HUES48 (cell line): ENCODE data around the gene ACOX3.
"Not testable (repeated sequence)": the region's sequence is repeated elsewhere in the genome, so short reads cannot be mapped to it uniquely, and the experiment has no call there.

Source experiments
- H3K27ac ChIP-seq: one replicate; pipeline ENCODE4 v1.7.0; 2013; ENCODE audit warnings: low read depth, low read length, inconsistent platforms
- H3K27me3 ChIP-seq: 2 replicates; pipeline ENCODE4 v1.6.1; 2013; ENCODE audit warnings: mild to moderate bottlenecking, low read length; ENCODE audit not compliant: control insufficient read depth, insufficient read depth
- H3K36me3 ChIP-seq: 2 replicates; pipeline ENCODE4 v1.6.1; 2013; ENCODE audit warnings: low read length; ENCODE audit not compliant: control insufficient read depth, insufficient read depth
- H3K4me1 ChIP-seq: 2 replicates; pipeline ENCODE4 v1.6.1; 2013; ENCODE audit warnings: mild to moderate bottlenecking, low read length; ENCODE audit not compliant: control insufficient read depth, insufficient read depth
- H3K4me3 ChIP-seq: 2 replicates; pipeline ENCODE4 v1.5.1; 2013; ENCODE audit warnings: mild to moderate bottlenecking, low read depth, low read length
- H3K9ac ChIP-seq: 2 replicates; pipeline ENCODE4 v1.6.1; 2013; ENCODE audit warnings: mild to moderate bottlenecking, low read depth, low read length, moderate library complexity
- H3K9me3 ChIP-seq: 2 replicates; pipeline ENCODE4 v1.6.1; 2013; ENCODE audit warnings: low read length; ENCODE audit not compliant: control insufficient read depth, insufficient read depth

Gene ACOX3

DNA sequence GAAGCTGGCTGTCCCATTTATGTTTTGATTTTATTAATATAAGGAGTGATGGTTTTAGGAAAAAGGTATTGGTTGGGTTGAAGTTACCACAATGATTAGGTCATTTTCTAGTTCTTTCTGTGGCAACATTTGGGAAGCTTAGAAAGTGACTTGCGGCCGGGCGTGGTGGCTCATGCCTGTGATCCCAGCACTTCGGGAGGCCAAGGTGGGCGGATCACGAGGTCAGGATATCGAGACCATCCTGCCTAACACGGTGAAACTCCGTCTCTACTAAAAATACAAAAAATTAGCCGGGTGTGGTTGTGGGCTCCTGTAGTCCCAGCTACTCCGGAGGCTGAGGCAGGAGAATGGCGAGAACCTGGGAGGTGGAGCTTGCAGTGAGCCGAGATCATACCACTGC, 54.4 kb downstream of the ACOX3 start:
- not testable (repeated sequence) for H3K27ac ChIP-seq, H3K9ac ChIP-seq, H3K4me1 ChIP-seq, H3K4me3 ChIP-seq, H3K36me3 ChIP-seq, H3K27me3 ChIP-seq, H3K9me3 ChIP-seq

DNA sequence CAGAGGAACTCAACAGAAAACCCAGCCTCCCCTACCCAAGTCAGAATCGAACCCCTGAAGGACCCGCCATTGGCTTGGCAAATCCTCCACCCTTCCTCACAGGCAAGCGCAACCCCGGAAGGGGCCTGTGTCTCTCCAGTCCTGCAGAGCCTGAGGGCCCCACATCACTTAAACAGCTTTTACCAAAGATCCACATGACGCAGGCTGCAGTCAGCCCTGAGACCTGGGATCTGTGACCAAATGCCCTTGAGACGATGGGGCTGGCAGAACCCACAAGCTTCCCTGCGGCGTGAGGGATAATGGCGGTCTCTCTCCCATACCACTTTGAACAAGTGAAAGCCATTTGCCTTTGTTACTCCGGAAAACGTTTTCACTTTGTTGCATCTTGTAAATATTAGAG, 54.9 kb downstream of the ACOX3 start:
- Histone ChIP-seq H3K36me3 (no peaks in the 10 kb centered on the region), H3K9ac (no peak overlapping the region), H3K9me3 (no peaks in the 10 kb centered on the region), H3K4me1 (no peaks in the 10 kb centered on the region), H3K27me3 (no peaks in the 10 kb centered on the region), H3K27ac (no peak overlapping the region), H3K4me3 (no peak overlapping the region)

DNA sequence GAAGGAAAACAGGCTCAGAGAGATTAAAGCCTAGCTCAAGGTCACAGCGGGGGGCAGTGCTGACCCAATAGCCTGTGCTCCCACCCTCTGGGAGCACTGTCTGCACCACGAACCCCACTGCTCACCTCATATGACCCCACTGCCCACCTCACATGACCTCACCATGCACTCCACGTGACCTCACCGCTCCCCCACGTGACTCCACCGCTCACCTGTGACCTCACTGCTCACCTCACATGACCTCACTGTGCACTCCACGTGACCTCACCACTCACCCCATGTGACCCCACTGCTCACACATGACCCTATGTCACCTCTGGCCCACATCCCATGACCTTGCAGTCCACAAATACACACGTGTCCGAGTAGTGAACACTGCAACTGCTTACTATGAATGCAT, 55.4 kb downstream of the ACOX3 start:
- no peak overlapping the region for H3K4me3 ChIP-seq
- no peaks in the 10 kb centered on the region for H3K9me3 ChIP-seq
- no peaks in the 10 kb centered on the region for H3K4me1 ChIP-seq
- H3K27me3 ChIP-seq: no peaks in the 10 kb centered on the region
- H3K27ac ChIP-seq: no peak overlapping the region
- no peak overlapping the region for H3K9ac ChIP-seq
- no peaks in the 10 kb centered on the region for H3K36me3 ChIP-seq

DNA sequence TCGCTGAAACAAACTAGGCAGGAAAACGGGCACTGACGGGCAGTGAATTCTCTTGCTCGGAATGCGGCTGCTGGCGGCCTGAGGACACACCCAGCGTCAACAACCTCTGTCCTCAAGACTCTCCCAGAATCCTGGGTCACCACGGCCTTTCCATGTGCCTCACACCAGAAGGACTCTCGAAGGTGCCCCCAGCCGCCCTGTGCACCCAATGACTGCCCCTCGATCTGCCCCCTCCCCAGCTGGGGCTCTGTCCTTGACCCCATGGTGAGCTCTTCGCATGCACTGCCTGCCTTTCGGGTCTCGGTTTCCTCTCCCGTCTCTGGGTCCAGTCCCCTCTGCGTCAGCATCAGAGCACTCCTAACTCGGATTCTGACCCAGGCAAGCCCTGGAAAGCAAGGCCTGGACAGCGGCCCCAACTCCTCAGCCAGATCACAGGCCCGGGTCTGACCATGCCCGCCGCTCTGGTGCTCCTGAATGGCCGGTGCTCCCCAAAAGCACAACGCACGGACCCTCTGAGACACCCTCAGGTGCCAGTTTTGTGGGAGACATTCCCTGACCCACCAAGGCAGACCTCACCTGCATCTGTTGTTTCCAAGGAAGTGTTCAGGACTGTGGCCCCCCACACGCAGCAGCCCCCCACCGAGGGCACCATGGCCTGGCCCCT, 56.0 kb downstream of the ACOX3 start:
- Histone ChIP-seq H3K27me3 (no peaks in the 10 kb centered on the region), H3K4me3 (no peak overlapping the region), H3K9me3 (no peaks in the 10 kb centered on the region), H3K4me1 (no peaks in the 10 kb centered on the region), H3K9ac (no peak overlapping the region), H3K27ac (no peak overlapping the region), H3K36me3 (no peaks in the 10 kb centered on the region)

DNA sequence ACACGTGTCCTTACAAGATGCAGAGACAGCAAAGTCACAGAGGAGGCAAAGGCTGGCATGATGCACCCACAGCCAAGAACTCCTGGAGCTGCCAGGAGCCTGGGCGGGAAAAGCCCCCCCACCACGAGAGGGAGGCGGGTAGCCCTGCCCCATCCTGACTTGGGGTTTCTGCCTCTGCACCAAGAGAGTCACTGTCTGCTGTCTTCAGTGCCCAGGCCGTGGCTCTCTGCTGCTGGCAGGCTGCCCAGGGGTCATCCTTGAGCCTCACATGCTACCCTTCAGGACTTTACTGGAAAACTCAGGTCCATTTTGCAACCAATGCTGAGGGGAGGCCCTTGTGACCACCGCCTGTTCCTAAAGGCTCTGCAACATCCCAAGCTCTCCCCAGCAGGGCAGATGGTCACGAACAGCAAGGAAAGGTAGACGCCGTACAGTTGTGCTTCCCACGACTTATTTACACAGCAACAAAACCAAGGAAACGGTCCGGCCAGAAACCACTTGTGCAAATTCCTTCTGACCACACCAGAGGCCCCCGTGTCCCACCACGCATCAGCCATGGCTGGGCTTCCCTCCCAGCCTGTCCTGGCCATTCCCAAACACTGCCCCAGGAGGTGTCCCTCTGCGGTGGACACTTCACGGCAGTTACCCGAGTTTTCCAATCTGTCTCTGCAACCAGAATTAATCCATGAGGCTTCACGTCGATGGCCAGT, 56.9 kb downstream of the ACOX3 start:
- H3K9me3 ChIP-seq: no peaks in the 10 kb centered on the region
- no peaks in the 10 kb centered on the region for H3K27me3 ChIP-seq
- no peak overlapping the region for H3K9ac ChIP-seq
- H3K4me1 ChIP-seq: no peaks in the 10 kb centered on the region
- no peak overlapping the region for H3K4me3 ChIP-seq
- no peaks in the 10 kb centered on the region for H3K36me3 ChIP-seq
- no peak overlapping the region for H3K27ac ChIP-seq

DNA sequence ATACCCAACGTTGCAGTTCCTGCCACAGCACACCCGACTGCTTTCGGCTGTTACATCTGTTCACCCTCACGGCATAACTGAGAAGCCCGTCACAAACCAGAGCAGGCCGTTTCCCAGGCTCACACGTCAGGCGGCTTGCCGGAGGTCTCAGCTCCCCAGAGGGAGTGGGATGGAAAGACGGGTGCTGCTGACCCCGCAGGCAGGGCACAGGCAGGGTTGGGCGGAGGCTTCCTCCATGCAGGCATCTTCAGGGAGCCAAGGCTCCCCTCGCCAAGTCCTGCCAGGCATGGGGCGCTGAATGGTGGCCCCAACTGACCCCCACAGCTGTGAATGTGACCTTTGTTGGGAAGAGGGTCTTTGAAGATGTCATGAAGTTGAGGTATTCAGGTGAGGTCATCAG, 57.5 kb downstream of the ACOX3 start:
- no peak overlapping the region for H3K27ac ChIP-seq
- H3K4me1 ChIP-seq: no peaks in the 10 kb centered on the region
- no peak overlapping the region for H3K4me3 ChIP-seq
- no peaks in the 10 kb centered on the region for H3K9me3 ChIP-seq
- H3K9ac ChIP-seq: no peak overlapping the region
- H3K27me3 ChIP-seq: no peaks in the 10 kb centered on the region
- no peaks in the 10 kb centered on the region for H3K36me3 ChIP-seq

DNA sequence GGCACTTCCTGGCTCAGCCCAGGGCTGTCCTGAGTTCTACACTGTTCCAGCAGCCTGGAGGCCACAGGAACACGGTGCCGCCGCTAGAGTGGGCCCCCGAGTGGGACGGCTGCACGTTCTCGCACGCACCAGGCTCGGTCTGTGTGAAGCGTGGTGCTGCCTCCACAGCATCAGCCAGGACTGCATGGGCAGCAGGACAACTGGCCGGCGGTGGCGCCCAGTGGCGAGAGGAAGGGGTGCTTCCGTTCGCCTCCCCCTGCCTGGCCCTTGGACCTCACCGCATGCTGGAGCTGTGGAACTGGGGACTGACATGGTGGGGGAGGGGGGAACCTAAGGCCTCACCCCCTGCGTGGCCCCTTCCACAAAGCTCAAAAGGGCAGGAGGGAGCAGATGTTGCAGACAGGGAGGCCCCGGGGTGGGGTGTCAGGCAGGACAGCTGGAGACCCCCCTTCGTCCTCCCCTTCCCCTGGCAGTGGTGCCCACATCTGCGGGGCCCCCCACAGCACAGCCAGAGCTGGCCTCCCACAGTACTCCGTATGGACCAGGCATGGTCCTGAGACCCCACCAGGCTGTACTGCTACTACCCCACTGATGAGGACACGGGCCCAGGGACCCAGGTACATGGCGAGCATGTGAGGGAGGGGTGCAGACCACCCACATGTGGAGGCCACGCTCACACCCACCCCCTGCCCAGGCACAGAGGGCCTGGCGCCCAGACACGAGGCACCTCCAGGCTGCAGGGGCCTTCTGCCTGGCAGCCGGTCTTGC, 58.5 kb downstream of the ACOX3 start:
- Histone ChIP-seq H3K4me3 (no peak overlapping the region), H3K36me3 (no peaks in the 10 kb centered on the region), H3K9me3 (no peaks in the 10 kb centered on the region), H3K4me1 (no peaks in the 10 kb centered on the region; the same call in 1 of the 2 replicates), H3K9ac (no peak overlapping the region), H3K27ac (no peak overlapping the region), H3K27me3 (no peaks in the 10 kb centered on the region)

DNA sequence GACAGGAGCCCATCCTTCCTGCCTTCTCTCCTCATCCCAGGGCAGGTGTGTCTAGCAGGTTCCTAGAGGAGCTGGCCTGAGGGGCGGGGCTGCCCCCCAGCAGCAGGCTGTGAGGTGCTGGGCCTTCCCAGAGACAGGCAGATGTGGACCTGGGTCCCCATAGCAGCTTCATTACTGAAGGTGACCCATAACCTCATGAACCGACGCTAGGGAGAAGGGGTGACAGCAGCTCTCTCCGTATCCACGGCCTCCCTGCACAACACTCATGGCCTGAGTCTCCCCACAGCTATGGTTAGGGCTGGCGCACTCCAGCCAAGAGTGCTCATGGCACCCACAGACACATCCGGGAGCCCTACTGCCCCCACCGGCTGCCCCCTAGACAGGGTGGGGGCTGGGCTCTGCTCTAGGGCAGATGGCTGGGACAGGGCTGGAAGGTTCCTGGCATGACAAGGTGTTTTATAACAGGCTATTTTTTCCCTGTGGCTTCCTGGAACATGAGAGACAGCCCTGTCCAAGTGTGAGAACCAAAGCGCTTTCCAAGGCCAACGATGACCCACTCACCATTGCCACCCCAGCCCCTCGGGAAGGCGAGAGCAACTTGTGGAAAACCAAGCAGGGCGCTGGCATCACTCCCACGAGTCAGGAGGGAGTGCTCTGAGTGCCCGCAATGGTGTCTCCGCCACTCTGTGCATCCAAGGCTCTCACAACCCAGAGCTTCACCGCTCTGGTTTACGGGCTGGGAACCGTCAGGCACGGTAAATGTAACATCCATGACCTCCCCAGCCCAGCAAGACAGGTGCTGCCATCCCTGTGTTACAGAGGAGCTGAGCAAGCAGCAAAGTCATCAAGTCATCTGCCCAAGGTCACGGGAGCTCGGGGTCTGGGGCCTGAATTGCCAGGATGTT, 59.8 kb downstream of the ACOX3 start:
- Histone ChIP-seq H3K9me3 (no peaks in the 10 kb centered on the region), H3K27me3 (no peaks in the 10 kb centered on the region), H3K27ac (no peak overlapping the region), H3K9ac (no peak overlapping the region), H3K4me1 (peaks cover 6% of the 10 kb centered on the region), H3K4me3 (no peak overlapping the region), H3K36me3 (no peaks in the 10 kb centered on the region)

DNA sequence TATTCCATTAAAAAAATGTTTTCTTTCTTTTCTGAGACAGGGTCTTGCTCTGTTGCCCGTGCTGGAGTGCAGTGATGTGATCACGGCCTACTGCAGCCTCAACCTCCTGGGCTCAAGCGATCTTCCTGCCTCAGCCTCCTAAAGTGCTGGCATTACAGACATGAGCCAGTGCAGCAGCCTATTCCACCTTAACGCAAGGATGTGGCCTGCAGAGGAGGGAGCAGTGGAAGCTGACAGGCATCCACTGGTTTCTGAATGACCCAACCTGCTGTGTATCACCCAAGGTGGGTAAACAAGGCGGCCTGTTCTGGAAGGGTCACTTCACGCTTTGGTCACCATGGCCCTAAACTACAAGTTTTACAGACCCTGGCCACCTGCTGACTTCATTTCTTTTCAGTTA, 60.8 kb downstream of the ACOX3 start:
- Histone ChIP-seq H3K27me3 (no peaks in the 10 kb centered on the region), H3K9me3 (no peaks in the 10 kb centered on the region), H3K9ac (no peak overlapping the region), H3K4me3 (no peak overlapping the region), H3K4me1 (peaks cover 6% of the 10 kb centered on the region), H3K36me3 (no peaks in the 10 kb centered on the region), H3K27ac (no peak overlapping the region)

DNA sequence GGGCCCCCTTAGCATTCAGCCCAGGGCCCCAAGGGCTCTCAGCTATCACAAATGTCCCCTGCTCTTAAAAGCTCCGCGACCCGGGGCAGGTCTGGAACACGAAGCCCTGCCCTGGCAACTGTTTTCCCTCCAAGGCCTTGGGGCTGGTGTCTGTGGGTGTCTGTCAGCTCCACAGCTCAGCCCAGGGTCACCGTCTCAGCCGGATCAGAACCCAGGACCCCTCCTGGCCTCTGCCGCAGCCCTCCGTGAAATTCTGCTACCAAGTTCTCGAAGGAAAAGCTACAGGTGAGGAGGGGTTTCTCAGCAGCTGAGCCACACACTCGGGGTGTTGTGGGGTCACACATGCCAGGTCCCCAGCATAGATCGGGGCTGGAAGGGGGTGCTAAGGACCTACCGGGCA, 61.2 kb downstream of the ACOX3 start:
- no peak overlapping the region for H3K4me3 ChIP-seq
- H3K27ac ChIP-seq: peak overlapping the region; percentile 6
- peaks cover 6% of the 10 kb centered on the region for H3K4me1 ChIP-seq
- H3K27me3 ChIP-seq: no peaks in the 10 kb centered on the region
- H3K9ac ChIP-seq: no peak overlapping the region
- no peaks in the 10 kb centered on the region for H3K36me3 ChIP-seq
- no peaks in the 10 kb centered on the region for H3K9me3 ChIP-seq
